Activated CD8-positive, alpha-beta T cell treated with anti-CD3 and anti-CD28 coated beads for 36 hours (primary cell): ENCODE measurements around the gene TBC1D1. TPM values are rescaled to one million over a fixed set of nuclear protein-coding genes. Genes with fewer than 3 reads are reported as not detected.
A peak's percentile ranks its signal among the peaks of the same experiment; 100 is the strongest.

ENCODE experiments used
- ATAC-seq: fragments of 200-7000 bp; cut with Tn5 transposase; one replicate; pipeline ENCODE4 v1.10.0; 2021; ENCODE audit warnings: mild to moderate bottlenecking, moderate library complexity
- CTCF ChIA-PET: fragments of 350-600 bp; sonication (Branson Sonifier 250); formaldehyde crosslinking; loops from one replicate; lab custom pipeline; 2021; ENCODE audit warnings: antibody characterized with exemption; lab: Charles Lee
- POLR2A ChIA-PET: fragments of 350-600 bp; sonication (Branson Sonifier 250); formaldehyde crosslinking; loops from one replicate; lab custom pipeline; 2021; ENCODE audit warnings: antibody characterized with exemption; lab: Charles Lee
- DNase-seq: peaks from one replicate; pipeline ENCODE4 v3.0.0-alpha.2; 2020
- H3K27ac Mint-ChIP-seq: one replicate; pipeline ENCODE4 v1.8.0; 2021; ENCODE audit warnings: mild to moderate bottlenecking, mixed read lengths
- H3K27me3 Mint-ChIP-seq: one replicate; pipeline ENCODE4 v1.8.0; 2021; ENCODE audit warnings: mixed read lengths
- H3K36me3 Mint-ChIP-seq: one replicate; pipeline ENCODE4 v1.8.0; 2021; ENCODE audit warnings: low read depth, mixed read lengths
- H3K4me1 Mint-ChIP-seq: one replicate; pipeline ENCODE4 v1.8.0; 2021; ENCODE audit warnings: low read depth, mixed read lengths
- H3K4me3 Mint-ChIP-seq: one replicate; pipeline ENCODE4 v1.8.0; 2021; ENCODE audit warnings: mild to moderate bottlenecking, moderate library complexity, mixed read lengths
- H3K9me3 Mint-ChIP-seq: one replicate; pipeline ENCODE4 v1.8.0; 2021; ENCODE audit warnings: mixed read lengths
- intact Hi-C: fragments of 100-400 bp; cut with micrococcal nuclease; formaldehyde crosslinking; loops from one replicate; pipeline ENCODE4 v1.10.0; 2022
- total RNA-seq, 2 experiments: library from RNA; stranded (reverse); gene quantifications; one replicate each; pipeline ENCODE4 v1.2.3, GENCODE V29; 2021
- TF ChIP-seq, protein P1 (sequence below): fragments of 200-600 bp; IDR thresholded peaks from one replicate; pipeline ENCODE4 v1.8.0; 2022; ENCODE audit warnings: antibody characterized with exemption, mild to moderate bottlenecking

Gene TBC1D1
- total RNA-seq, 2 experiments from 2014 or later: 79.4 to 91.4 TPM

DNA sequence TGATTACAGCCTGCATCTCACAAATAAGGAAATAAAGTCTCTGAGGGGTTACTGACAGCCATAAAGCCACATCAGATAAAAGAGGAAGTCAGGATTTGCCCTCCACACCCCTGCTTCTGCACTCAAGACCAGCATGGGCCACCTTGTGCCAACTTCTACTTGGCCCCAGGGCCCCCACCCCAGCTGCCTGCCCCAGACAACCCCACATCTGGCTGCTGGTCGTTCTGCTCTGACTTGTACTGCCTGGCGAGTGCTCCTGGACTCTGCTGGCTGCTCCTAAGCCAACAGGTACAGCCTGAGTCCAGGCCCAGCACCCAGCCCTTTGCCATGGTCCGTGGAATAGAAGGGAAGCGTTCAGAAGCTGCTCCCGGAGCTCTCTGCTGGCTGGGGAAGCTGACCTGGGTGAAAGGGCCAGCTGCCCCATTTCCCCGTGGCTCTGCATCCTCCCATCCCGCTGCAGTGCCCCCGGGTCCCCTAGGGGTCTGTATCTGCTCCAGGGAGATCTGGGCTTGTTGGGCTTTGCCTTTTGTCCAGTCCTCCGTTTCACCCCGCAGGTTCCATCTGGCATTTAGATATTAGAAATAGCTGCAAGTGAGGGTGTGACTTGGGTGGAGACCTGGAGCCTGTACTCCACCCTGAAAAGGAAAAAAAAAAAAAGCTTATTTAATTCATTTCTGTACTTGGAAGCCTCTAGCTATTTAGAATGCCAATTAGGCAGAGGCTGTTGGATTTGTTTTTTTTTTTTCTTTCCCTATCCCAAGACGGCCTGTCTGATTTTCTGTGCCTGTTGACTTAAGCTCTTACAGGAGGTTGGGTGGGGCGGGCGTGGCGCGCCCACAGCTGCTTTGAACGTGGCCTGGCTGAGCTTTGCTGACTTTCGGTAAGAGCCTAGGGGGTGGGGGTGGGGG is 264.1 kb downstream of the TBC1D1 start:
- peak; percentile 17 for DNase-seq
- no peak overlapping the region for H3K27ac Mint-ChIP-seq
- POLR2A ChIA-PET: interaction anchor here (1.1 kb wide), 1 partner anchor 23 kb away, joined by 4 read pairs; no protein-coding TSS in a partner anchor
- no peaks in the 10 kb centered on the region for H3K36me3 Mint-ChIP-seq
- intact Hi-C loops: no loop called here
- no peak overlapping the region for H3K4me3 Mint-ChIP-seq
- TF ChIP-seq, protein P1, sequence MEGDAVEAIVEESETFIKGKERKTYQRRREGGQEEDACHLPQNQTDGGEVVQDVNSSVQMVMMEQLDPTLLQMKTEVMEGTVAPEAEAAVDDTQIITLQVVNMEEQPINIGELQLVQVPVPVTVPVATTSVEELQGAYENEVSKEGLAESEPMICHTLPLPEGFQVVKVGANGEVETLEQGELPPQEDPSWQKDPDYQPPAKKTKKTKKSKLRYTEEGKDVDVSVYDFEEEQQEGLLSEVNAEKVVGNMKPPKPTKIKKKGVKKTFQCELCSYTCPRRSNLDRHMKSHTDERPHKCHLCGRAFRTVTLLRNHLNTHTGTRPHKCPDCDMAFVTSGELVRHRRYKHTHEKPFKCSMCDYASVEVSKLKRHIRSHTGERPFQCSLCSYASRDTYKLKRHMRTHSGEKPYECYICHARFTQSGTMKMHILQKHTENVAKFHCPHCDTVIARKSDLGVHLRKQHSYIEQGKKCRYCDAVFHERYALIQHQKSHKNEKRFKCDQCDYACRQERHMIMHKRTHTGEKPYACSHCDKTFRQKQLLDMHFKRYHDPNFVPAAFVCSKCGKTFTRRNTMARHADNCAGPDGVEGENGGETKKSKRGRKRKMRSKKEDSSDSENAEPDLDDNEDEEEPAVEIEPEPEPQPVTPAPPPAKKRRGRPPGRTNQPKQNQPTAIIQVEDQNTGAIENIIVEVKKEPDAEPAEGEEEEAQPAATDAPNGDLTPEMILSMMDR: no peak
- CTCF ChIA-PET: interaction anchor here (0.9 to 1.4 kb wide), 3 partner anchors 22 to 92 kb away, joined by 3 to 4 read pairs (median 4); no protein-coding TSS in a partner anchor
- no peaks in the 10 kb centered on the region for H3K27me3 Mint-ChIP-seq
- peak; percentile 37 for ATAC-seq
- no peaks in the 10 kb centered on the region for H3K9me3 Mint-ChIP-seq
- H3K4me1 Mint-ChIP-seq: peaks cover 28% of the 10 kb centered on the region

DNA sequence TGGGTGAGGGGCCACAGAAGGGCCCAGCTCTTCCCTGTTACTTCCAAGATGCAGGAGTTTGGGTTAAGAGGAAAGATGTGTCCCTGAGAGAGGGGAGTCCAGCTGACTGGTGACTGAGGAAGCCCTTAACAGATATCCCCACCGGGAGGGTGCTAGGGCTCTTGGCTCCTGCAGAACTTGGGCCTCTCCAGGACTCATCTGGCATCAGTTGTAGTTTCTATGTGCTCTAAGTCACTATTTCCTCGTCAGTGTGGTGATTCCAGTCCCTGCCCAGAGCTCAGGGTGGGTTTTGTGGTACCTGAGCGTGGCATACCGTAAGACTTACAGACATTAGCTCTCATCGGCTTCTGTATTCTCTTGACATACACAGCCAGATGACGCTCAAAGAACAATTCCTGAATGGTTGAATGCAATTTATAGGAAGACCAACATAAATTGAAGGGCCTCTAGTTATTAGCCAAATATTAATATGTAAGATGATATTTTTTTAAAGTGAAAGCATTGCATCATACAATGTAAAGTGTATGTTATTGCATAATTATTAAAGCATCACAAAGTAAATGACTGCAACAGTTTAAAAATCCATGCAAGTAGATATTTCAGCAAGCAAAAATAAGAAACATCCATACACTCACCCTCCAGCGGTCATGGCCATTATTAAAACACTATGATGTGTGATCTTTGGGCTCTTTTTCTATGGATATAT is 264.9 kb downstream of the TBC1D1 start:
- TF ChIP-seq, protein P1: no peak
- ChIA-PET POLR2A (interaction anchor here (1.1 kb wide), 1 partner anchor 24 kb away, joined by 4 read pairs; no protein-coding TSS in a partner anchor), CTCF (interaction anchor here (0.9 to 1.4 kb wide), 3 partner anchors 23 to 93 kb away, joined by 3 to 4 read pairs (median 4); no protein-coding TSS in a partner anchor)
- Mint-ChIP-seq H3K27ac (no peak overlapping the region), H3K27me3 (no peaks in the 10 kb centered on the region), H3K36me3 (no peaks in the 10 kb centered on the region), H3K4me1 (peaks cover 33% of the 10 kb centered on the region), H3K9me3 (no peaks in the 10 kb centered on the region), H3K4me3 (no peak overlapping the region)
- intact Hi-C loops: no loop called here
- ATAC-seq (no peak), DNase-seq (no peak)

DNA sequence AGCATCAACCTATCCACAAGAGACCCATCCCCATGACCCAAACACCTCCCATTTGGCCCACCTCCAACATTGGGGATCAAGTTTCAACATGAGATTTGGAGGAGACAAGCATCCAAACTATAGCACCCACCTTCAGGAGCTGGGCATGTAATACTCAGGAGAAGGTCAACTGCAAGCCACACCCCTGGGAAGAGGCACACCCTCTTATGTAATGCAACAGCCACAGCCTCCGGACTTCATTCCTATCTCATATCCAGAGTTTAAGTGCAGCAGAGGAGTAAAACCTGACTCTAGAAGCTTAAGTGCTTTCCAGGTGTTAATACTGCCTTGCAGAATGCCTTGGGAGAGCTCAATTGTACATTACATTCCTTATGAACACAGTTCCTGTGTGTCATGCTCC is 266.7 kb downstream of the TBC1D1 start:
- no peaks in the 10 kb centered on the region for H3K36me3 Mint-ChIP-seq
- no peak overlapping the region for H3K4me3 Mint-ChIP-seq
- no peak overlapping the region for H3K27ac Mint-ChIP-seq
- DNase-seq (no peak), ATAC-seq (no peak)
- POLR2A ChIA-PET: interaction anchor here (0.8 kb wide), 1 partner anchor 153 kb away, joined by 3 read pairs; no protein-coding TSS in a partner anchor
- peaks cover 52% of the 10 kb centered on the region for H3K4me1 Mint-ChIP-seq
- H3K27me3 Mint-ChIP-seq: no peaks in the 10 kb centered on the region
- intact Hi-C loops: no loop called here
- CTCF ChIA-PET: no interaction called here
- H3K9me3 Mint-ChIP-seq: no peaks in the 10 kb centered on the region
- TF ChIP-seq, protein P1: no peak

DNA sequence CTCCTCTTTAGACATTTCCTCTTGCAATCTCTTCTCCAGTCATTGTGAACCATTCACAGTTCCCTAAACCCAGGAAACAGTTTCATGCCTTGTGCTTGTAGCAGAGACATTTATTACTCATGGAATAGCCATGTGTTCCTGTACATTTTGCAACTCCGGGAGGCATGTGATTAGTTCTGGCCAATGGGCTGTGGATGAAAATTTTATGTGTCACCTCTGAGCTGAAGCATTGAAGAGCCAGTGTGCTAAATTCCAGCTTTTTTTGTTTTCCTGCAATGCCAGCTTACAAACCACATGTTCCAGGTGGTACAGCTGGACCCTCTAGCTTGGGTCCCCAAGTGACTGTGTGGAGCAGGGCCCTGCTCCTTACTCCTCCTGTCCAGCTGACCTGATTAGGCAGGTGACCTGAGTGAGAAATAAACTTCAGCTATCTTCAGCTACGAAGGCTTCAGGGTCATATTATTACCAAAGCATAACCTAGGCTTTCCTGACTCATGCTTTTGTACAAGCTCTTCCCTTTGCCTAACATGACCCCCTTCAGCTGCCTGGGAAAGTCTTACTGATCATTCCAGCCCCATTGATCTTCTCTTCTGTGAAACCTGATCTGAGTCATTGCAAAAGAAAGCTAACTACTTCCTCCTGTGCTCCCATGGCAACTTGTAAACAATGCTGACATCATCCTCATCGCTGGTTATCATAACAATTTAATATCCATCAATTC is 269.8 kb downstream of the TBC1D1 start:
- CTCF ChIA-PET: interaction anchor here (0.9 to 4.8 kb wide), 7 partner anchors 13 to 570 kb away, joined by 3 to 22 read pairs (median 4); no protein-coding TSS in a partner anchor
- no peak overlapping the region for H3K4me3 Mint-ChIP-seq
- H3K4me1 Mint-ChIP-seq: peaks cover 60% of the 10 kb centered on the region
- H3K27ac Mint-ChIP-seq: peak overlapping the region; percentile 59
- ATAC-seq (peak; percentile 72), DNase-seq (peak; percentile 68)
- TF ChIP-seq, protein P1: no peak
- POLR2A ChIA-PET: interaction anchor here (0.6 to 2.0 kb wide), 8 partner anchors 8 to 527 kb away, joined by 3 to 20 read pairs (median 4); partner anchors contain the start of gene PGM2
- no peaks in the 10 kb centered on the region for H3K27me3 Mint-ChIP-seq
- intact Hi-C loops: loop anchor here (1.0 kb wide), 1 partner anchor 31 kb away; no protein-coding TSS in a partner anchor
- H3K9me3 Mint-ChIP-seq: peaks cover 12% of the 10 kb centered on the region
- peaks cover 12% of the 10 kb centered on the region for H3K36me3 Mint-ChIP-seq
